ENCODE results near the gene ATP5F1D. TPM values are rescaled to one million over a fixed set of nuclear protein-coding genes. Genes with fewer than 3 reads are reported as not detected.

ATP5F1D gene
- total RNA-seq, 1 donor from 2014 or later: 233 TPM

DNA sequence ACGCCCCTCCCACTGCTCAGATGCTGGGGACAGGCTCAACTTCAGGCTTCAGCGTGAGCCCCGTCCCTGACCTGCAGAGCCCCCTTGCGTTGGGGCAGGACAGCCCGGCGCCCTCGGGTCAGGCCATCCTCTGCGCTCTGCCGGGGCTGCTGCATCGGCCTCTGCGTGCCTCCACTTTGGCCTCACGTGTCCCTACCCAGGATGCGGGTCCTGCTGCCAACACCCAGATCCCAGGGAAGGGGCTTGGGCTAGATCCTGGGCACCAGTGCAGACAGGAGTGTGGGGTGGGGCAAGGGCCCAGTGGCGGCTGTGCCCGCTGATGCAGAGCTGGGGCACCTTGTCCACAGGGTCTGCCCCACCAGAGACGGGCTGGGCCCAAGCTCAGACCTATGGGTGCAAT lies 16.7 kb upstream of the ATP5F1D start:
- no peaks in the 10 kb centered on the region for H3K27me3 Mint-ChIP-seq (ENCODE audit: low read depth)
- no peaks in the 10 kb centered on the region for H3K4me1 Mint-ChIP-seq (ENCODE audit: low read depth)
- DNase-seq (ENCODE audit: low spot score): no peak
- no peaks in the 10 kb centered on the region for H3K36me3 Mint-ChIP-seq (ENCODE audit: low read depth)
- H3K4me3 Mint-ChIP-seq (ENCODE audit: low read depth): no peak overlapping the region
- no peak overlapping the region for H3K27ac Mint-ChIP-seq
- H3K9me3 Mint-ChIP-seq: no peaks in the 10 kb centered on the region
- intact Hi-C loops (cut with micrococcal nuclease): no loop called here

DNA sequence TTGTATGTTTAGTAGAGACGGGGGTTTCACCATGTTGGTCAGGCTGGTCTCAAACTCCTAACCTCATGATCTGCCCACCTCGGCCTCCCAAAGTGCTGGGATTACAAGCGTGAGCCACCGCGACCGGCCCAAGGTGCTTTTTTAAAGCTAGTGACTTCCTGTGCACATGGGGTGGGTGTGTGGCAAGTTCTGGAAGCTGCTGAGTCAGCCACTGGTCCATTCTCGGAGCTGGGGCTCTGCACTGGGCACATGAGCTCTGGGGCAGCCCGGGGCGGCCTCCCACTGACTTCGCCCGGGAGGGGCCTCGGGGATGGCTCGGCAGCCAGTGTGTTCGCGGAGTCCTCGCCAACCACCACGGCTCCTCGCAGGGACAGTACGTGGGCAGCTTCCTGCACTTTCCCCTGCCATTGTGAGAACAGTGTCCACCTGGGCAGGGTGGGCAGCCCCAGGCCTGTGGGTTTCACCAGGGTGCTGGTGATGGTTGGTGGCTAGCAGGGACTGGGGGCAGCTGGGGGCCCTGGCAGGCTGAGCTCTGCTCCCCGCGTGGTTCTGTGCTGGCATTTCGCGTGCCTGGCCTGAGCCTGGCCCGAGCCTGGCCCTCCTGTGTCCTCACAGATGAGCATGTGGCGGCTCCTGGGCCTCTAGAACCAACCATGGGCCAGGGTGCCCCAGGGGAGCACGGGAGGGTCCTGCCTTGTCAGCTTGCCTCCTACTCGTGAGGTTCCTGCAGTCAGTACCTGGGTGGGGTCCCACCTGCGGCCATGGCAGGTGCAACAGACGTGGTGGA lies 15.9 kb upstream of the ATP5F1D start:
- Mint-ChIP-seq H3K36me3 (ENCODE audit: low read depth) (no peaks in the 10 kb centered on the region), H3K27ac (no peak overlapping the region), H3K27me3 (ENCODE audit: low read depth) (no peaks in the 10 kb centered on the region), H3K9me3 (no peaks in the 10 kb centered on the region), H3K4me3 (ENCODE audit: low read depth) (no peak overlapping the region), H3K4me1 (ENCODE audit: low read depth) (no peaks in the 10 kb centered on the region)
- no peak for DNase-seq (ENCODE audit: low spot score)
- intact Hi-C loops (cut with micrococcal nuclease): no loop called here

DNA sequence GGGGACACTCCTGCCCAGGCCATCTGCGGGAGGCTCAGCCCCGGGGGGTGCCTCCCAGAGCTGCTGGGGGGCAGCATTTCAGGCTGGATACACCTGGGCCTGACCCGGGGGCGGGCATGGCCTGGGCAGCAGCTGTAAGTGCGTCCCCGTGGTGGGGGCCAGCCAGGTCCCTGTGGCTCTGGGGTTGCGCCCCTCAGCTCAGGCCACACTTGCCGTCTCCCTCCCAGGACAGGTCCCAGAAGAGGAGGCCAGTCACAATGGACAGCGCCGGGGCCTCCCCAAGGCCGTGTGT lies 15.4 kb upstream of the ATP5F1D start:
- no peak overlapping the region for H3K4me3 Mint-ChIP-seq (ENCODE audit: low read depth)
- intact Hi-C loops (cut with micrococcal nuclease): no loop called here
- H3K36me3 Mint-ChIP-seq (ENCODE audit: low read depth): no peaks in the 10 kb centered on the region
- H3K4me1 Mint-ChIP-seq (ENCODE audit: low read depth): no peaks in the 10 kb centered on the region
- no peaks in the 10 kb centered on the region for H3K27me3 Mint-ChIP-seq (ENCODE audit: low read depth)
- DNase-seq (ENCODE audit: low spot score): no peak
- H3K9me3 Mint-ChIP-seq: no peaks in the 10 kb centered on the region
- no peak overlapping the region for H3K27ac Mint-ChIP-seq

DNA sequence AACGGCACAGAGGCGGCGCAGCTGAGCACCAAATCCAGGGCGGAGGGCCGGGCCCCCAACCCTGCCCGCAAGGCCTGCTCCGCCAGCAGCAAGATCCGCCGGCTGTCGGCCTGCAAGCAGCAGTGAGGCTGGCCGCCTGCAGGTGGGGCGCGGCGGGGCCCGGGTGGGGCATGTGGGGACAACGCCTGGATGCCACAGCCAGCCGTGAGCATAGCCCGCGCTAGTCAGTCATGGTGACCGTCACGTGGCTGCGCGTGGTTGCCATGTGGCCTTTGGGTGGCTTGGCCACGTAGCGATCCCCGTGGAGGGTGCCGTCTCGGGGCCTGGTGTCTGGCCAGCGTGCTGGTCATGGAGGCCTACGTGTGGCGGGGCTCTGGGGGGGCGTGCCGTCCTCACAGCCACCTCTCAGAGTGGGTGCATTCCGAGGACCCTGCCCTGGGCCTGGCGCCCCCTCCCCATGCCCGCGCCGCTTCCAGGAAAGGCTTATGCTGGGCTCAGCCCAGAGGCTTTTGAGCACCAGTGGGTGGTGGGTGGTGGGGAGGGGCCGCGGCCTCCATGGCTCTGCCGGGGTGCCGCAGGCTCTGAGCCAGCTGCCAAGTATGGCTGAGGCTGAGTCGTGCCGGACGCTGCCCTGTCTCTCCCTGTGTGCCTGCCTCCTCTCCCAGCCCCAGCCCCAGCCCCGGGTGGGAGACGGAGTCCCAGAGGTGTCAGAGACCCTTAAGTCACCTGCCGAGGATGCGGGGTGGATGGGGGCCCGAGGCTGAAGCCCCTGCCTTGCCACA lies 14.8 kb upstream of the ATP5F1D start:
- Mint-ChIP-seq H3K36me3 (ENCODE audit: low read depth) (no peaks in the 10 kb centered on the region), H3K4me1 (ENCODE audit: low read depth) (no peaks in the 10 kb centered on the region), H3K9me3 (no peaks in the 10 kb centered on the region), H3K4me3 (ENCODE audit: low read depth) (no peak overlapping the region), H3K27ac (no peak overlapping the region), H3K27me3 (ENCODE audit: low read depth) (no peaks in the 10 kb centered on the region)
- intact Hi-C loops (cut with micrococcal nuclease): no loop called here
- DNase-seq (ENCODE audit: low spot score): no peak

DNA sequence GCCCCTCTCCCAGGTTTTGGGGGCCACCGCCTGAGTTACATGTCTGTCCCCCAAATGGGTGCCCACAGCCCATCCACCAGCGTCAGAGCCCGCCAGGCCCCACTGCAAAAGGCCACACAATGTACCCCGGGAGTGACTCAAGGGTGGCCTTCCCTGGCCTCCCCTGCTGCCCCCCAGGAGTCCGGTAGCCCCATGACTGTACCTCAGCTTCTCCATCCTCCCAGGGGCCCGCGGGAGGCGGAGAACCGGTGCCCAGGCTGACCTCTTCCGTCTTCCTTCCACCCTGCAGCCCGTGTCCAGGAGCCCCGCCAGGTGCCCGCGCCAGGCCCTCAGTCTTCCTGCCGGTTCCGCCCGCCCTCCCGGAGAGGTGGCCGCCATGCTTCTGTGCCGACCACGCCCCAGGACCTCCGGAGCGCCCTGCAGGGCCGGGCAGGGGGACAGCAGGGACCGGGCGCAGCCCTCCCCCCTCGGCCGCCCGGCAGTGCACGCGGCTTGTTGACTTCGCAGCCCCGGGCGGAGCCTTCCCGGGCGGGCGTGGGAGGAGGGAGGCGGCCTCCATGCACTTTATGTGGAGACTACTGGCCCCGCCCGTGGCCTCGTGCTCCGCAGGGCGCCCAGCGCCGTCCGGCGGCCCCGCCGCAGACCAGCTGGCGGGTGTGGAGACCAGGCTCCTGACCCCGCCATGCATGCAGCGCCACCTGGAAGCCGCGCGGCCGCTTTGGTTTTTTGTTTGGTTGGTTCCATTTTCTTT lies 14.1 kb upstream of the ATP5F1D start:
- Mint-ChIP-seq H3K27me3 (ENCODE audit: low read depth) (no peaks in the 10 kb centered on the region), H3K9me3 (no peaks in the 10 kb centered on the region), H3K36me3 (ENCODE audit: low read depth) (no peaks in the 10 kb centered on the region), H3K4me3 (ENCODE audit: low read depth) (no peak overlapping the region), H3K4me1 (ENCODE audit: low read depth) (no peaks in the 10 kb centered on the region), H3K27ac (no peak overlapping the region)
- intact Hi-C loops (cut with micrococcal nuclease): no loop called here
- DNase-seq (ENCODE audit: low spot score): no peak

DNA sequence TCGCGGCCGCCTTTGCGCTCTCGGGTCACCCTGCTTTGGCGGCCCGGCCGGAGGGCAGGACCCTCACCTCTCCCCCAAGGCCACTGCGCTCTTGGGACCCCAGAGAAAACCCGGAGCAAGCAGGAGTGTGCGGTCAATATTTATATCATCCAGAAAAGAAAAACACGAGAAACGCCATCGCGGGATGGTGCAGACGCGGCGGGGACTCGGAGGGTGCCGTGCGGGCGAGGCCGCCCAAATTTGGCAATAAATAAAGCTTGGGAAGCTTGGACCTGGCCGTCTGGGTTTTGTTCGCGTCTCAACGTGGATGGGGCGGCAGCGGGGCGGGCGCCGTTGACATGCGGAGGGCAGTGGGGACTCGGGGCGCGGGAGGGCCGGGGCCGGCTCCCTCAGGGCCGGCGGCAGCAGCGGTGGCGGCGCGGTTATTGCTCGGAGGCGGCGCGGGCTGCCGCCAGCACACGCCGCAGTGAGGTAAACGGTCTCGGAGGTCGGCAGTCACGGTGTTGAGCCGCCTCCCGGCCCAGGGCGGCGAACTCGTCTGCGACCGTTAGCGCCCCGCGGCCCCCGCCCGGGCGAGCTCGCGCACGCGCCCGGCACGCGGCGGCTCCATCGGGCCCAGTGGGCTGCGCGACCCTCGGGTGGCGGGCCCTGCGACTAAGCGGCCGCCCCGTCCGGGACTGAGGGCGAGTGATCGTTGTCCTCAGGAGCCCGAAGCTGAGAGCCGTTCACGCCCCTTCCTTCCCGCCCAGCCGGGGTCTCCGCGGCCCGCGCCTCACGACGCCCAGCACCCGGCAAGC lies 13.2 kb upstream of the ATP5F1D start:
- intact Hi-C loops (cut with micrococcal nuclease): no loop called here
- Mint-ChIP-seq H3K4me1 (ENCODE audit: low read depth) (no peaks in the 10 kb centered on the region), H3K27me3 (ENCODE audit: low read depth) (no peaks in the 10 kb centered on the region), H3K27ac (no peak overlapping the region), H3K4me3 (ENCODE audit: low read depth) (no peak overlapping the region), H3K9me3 (no peaks in the 10 kb centered on the region), H3K36me3 (ENCODE audit: low read depth) (no peaks in the 10 kb centered on the region)
- DNase-seq (ENCODE audit: low spot score): no peak

DNA sequence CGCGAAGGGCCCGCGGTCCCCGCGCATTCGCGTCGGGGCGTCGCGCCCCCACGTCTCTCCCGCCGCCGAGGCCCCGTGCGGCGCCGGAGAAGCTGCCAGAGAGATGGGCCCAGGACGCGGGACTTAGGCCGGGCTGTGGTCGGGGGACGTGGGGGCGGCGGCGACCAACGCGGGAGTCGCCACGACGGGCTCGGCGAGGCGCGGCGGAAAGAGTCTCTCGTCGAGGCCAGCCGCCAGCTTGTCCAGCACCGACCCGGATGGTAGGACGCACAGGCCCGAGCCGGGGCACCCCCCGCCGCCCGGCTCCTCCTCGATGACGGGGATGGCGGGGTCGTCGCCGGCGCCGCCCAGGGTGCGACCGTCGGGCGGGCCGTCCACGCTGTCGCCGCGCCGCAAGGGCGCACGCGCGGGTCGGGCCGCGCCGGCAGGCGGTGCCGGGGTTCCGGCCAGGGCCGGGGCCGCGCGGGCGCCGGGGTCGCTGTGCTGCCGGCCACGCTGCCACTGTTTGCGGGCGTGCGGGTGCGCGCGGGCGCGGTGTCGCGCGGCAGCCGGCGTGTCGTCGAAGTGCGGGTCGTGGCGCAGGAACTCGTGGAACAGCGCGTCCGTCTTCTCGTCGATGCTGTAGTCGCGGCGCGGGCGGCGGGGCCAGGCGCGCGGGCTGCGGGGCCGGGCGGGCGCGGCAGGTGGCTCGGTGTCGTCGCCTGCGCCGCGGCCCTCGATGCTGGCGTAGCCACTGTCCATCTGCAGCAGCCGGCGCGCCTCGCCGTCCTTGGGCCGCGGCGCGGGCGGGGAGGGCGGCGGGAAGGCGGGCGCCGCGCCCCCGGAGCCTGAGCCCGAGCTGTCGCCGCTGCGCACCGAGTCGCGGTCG lies 12.3 kb upstream of the ATP5F1D start:
- no peak for DNase-seq (ENCODE audit: low spot score)
- Mint-ChIP-seq H3K27me3 (ENCODE audit: low read depth) (no peaks in the 10 kb centered on the region), H3K4me1 (ENCODE audit: low read depth) (no peaks in the 10 kb centered on the region), H3K27ac (no peak overlapping the region), H3K9me3 (no peaks in the 10 kb centered on the region), H3K4me3 (ENCODE audit: low read depth) (no peak overlapping the region), H3K36me3 (ENCODE audit: low read depth) (no peaks in the 10 kb centered on the region)
- intact Hi-C loops (cut with micrococcal nuclease): no loop called here

DNA sequence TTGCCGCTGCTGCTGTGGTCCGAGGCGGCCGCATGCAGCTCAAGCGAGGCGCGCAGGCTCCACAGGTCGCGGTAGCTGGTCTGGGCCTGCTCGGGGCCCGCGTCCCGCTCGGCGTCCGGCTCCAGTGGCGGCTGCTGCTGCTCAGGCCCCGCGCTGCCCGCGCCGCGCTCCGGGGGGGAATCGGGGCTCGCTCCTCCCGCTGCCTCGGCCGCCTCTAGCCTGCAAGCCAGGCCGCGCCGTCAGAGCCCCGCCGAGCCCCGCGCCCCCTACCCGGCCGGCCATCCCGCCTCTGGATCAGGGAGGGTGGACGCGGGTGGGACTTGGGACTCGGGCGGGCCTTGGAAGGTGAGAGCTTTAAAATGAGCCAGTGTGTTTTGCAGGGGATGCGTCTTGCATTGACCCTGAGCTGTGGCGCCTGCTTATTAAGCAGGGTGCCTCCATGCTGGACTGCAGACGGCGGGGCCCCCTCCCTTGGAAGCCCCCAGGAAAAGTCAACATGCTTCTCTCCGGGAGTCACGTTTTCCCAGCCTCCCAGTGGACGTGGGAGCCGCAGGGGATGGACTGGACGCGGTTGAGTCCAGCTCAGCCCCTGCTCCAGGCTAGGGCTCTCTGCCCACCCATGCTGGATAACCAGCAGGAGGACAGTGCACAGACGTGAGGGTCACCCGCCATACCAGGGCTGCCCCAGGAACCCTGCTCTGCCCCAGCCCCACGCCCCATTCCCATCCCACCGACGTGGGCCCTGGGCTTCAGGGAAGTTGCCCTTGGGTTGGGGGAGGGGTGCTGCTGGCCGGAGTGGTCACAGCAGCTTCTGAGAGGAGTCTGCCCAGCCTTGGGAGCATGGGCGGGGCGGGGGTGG lies 11.4 kb upstream of the ATP5F1D start:
- Mint-ChIP-seq H3K27me3 (ENCODE audit: low read depth) (no peaks in the 10 kb centered on the region), H3K36me3 (ENCODE audit: low read depth) (no peaks in the 10 kb centered on the region), H3K4me1 (ENCODE audit: low read depth) (no peaks in the 10 kb centered on the region), H3K27ac (no peak overlapping the region), H3K4me3 (ENCODE audit: low read depth) (no peak overlapping the region), H3K9me3 (no peaks in the 10 kb centered on the region)
- DNase-seq (ENCODE audit: low spot score): no peak
- intact Hi-C loops (cut with micrococcal nuclease): no loop called here

DNA sequence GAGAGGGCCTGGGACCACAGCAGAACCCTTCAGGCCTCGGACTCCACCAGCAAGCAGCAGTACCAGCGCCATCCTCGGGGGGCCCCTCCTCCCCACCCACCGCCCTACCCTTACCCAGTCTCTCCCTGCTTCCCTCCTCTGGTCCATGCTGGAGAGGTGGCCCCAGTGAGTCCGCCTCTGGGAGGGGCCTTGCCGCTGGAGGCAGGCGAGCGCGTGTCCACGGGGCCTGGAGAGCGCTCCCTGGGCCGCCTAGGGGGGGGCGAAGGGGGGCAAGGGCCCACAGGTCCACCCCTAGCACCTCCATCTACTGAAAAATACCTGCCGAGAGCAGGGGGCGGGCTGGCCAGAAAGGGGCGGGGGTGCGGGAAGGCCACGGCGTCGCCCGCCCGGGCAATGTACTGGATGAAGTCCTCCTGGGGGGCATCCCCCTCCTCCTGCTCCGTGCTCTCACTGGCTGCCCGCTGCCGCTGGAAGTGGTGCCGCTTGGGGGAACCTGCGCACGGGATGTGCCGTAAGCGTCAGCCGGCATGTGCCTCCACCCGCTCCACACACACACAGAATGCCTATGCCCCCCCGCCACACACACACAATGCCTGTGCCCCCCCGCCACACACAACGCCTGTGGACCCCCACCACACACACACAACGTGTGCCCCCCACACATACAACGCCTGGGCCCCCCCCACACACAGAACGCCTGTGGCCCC lies 10.6 kb upstream of the ATP5F1D start:
- no peak for DNase-seq (ENCODE audit: low spot score)
- intact Hi-C loops (cut with micrococcal nuclease): no loop called here
- Mint-ChIP-seq H3K36me3 (ENCODE audit: low read depth) (no peaks in the 10 kb centered on the region), H3K9me3 (no peaks in the 10 kb centered on the region), H3K4me3 (ENCODE audit: low read depth) (no peak overlapping the region), H3K4me1 (ENCODE audit: low read depth) (no peaks in the 10 kb centered on the region), H3K27me3 (ENCODE audit: low read depth) (no peaks in the 10 kb centered on the region), H3K27ac (no peak overlapping the region)

DNA sequence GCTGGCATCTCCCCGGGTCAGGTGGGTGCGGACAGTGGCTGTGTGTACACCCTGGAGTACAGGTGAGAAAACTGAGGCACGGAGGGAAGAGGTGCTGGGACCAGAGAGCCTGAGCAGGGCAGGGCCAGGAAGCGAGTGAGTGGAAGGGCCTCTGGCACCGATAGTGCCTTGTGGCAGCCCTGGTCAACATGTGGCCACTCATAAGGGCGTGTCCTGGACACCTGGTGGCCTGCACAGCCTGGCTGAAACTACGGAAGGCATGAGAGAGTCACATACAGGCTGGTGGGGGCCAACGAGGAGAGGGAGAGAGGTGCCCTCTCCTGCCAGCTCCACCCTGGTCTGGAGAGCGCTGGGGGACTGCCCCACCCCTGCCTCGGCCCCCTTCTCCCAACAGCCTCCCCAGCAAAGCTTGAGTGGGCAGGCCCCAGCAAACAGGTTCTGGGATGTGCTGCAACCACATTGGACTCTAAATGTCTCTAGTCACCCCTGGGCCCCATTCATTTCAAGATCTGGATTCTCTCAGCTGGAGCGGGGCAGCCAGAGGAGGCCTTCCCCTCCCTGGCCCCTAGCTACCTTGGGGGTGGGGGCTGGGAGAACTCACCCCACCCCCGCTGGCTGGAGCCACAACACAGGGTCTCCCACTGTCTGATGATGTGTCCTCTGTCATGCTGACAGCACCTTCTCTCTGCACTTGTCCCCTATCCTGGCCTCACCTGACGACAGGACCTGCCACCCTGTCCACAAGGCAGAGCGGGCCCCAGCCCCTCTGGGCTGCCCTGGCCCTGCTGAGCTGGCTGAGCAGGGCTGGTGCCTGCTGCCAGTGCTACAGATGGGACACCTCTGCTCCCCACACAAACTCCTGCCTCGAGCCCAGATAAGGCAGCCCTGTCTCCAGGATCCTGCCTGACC lies 9.6 kb upstream of the ATP5F1D start:
- DNase-seq (ENCODE audit: low spot score): no peak
- Mint-ChIP-seq H3K4me1 (ENCODE audit: low read depth) (no peaks in the 10 kb centered on the region), H3K4me3 (ENCODE audit: low read depth) (no peak overlapping the region), H3K27ac (no peak overlapping the region), H3K27me3 (ENCODE audit: low read depth) (no peaks in the 10 kb centered on the region), H3K9me3 (no peaks in the 10 kb centered on the region), H3K36me3 (ENCODE audit: low read depth) (no peaks in the 10 kb centered on the region)
- intact Hi-C loops (cut with micrococcal nuclease): no loop called here
